ENCODE results near the gene TSC1.
A peak's percentile ranks its signal among the peaks of the same experiment; 100 is the strongest.
"Not testable (repeated sequence)": the region's sequence is repeated elsewhere in the genome, so short reads cannot be mapped to it uniquely, and the experiment has no call there.

Gene TSC1

DNA sequence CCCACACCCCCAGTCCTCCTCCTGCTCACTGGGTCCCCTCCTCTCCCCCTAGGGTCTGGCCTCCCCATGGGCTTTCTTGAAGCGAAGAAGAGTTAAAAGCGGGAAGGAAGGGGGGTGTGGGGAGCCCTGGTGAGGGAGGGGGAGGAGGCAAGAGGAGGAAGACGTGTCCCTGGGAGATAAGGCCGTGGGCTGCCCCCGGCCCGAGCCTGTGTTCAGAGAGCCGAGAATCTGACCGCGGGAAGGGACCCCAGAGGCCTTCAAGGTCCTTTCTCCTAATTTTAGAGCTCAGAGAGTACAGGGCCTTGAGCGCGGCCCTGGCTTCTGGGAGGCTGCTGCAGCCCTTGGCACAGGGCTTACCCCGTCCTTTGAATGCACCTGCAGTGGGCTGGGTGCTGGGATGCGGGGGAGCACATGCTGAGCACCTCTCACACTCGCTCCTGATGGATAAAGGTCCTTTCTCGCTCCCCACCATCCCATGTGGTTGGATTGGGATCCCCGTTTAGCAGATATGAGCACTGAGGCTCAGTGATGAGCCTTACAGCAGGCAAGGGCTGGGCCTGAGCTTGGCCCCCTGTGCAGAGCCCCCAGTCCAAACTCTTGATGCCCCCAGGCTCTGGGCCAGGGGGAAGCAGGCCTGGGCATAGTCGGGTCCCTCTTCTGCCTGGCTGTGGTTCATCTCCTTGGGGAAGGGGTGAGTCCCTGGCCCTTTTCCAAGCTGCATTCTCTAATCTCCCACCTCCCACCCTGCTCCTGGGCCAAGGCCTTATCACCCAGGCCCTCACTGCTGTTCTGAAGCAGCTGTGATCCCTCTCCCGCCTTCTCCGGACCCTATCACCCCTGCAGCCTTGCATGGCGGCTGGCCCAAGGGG is 40.0 kb upstream of the TSC1 start:
- DNase-seq, result no peak
- H3K36me3 Mint-ChIP-seq, result no peaks in the 10 kb centered on the region
- peaks cover 59 to 69% of the 10 kb centered on the region in 2 donors for H3K27me3 Mint-ChIP-seq

DNA sequence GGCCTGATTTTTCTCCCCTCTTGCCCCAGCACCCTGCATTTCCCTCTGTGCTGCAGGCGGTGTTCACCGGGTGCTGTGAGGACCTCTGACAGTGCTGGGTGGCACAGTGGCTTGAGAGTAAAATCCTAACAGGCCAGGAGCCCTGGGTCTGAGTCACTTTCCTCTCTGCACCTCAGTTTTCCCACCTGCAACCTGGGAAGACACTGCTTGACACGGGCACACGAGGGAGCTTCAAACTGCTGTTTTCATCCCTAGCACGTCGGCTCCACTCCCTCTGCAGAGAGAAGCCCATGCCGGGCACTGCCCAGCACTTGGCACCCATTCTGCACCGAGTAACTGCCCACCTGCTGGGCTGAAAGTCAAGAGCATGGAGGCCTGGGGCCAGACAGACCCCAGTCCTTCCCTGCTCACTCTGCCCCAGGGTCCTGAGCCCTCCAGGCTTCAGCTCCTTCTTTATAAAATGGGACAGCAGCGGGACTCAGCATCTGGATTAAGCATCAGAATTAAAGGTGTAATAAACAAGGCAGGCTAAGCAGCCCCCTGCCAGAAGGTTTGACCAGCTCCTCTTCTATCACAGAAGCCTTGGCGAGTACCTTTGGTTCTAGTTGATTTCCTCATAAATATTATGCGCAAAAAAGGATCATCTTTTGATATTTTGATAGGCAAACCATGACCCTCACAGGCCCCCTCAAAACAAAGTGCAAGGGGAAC is 39.2 kb upstream of the TSC1 start:
- peaks cover 15 to 23% of the 10 kb centered on the region in 2 donors for H3K4me1 Mint-ChIP-seq
- ATAC-seq (replicated peaks) (no peak), DNase-seq (no peak)
- H3K27me3 Mint-ChIP-seq, result peaks cover 58 to 69% of the 10 kb centered on the region in 2 donors
- H3K27ac Mint-ChIP-seq, result no peak overlapping the region
- no peaks in the 10 kb centered on the region for H3K9me3 Mint-ChIP-seq
- H3K4me3 Mint-ChIP-seq, result no peak overlapping the region
- peaks cover 0 to 1% of the 10 kb centered on the region in 2 donors for H3K36me3 Mint-ChIP-seq

More for the DNA sequence above, 40.0 kb upstream of the TSC1 start:
- Mint-ChIP-seq H3K9me3 (no peaks in the 10 kb centered on the region), H3K4me1 (peaks cover 12 to 18% of the 10 kb centered on the region in 2 donors), H3K4me3 (no peak overlapping the region), H3K27ac (no peak overlapping the region)
- ATAC-seq (replicated peaks), result no peak

DNA sequence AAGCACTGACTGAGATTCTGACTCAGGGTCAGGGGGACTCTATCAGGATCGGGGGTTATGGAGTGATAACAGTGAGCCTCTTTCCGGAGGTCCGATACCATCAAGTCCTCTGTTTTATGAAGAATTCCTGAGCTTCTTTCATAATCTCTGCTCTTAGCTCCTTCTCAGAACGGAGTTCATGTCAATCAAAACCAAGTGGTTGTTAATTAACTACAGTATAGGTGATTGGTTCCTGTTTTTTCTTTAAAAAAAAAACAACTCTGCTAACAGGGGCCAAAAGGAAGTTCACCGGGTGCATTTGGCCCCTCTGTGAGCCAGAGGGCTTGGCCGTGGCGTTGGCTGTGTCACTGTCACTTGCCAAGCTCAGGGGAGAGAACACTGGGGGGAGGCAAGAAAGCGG is 38.0 kb upstream of the TSC1 start:
- Mint-ChIP-seq H3K36me3 (peaks cover 0 to 2% of the 10 kb centered on the region in 2 donors), H3K4me1 (peaks cover 18 to 34% of the 10 kb centered on the region in 2 donors), H3K27me3 (peaks cover 55 to 73% of the 10 kb centered on the region in 2 donors), H3K4me3 (peak overlapping the region in 1 of 2 donors; percentile 25), H3K27ac (no peak overlapping the region), H3K9me3 (no peaks in the 10 kb centered on the region)
- ATAC-seq (replicated peaks) (peak; percentile 69 to 70), DNase-seq (no peak)

DNA sequence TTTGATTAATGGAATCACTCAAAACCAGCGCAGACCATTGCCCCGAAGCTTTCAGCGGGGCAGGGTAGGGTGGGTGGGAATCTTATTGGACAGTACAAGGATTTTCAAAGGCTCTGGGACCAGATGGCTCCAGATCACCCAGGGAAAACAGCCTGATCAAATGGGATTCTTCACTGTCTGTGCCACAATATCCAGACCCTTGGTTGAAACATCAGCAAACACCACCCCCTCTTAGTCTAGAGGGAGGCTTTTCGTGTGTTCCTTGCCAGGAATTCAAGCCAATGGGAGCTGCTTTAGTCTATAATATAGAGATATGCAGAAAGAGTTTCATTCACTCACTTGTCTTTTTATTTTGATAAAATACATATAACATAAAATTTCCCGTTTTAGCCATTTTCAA is 35.7 kb upstream of the TSC1 start:
- Mint-ChIP-seq H3K27ac (no peak overlapping the region), H3K27me3 (peaks cover 37 to 62% of the 10 kb centered on the region in 2 donors), H3K4me1 (peaks cover 18 to 37% of the 10 kb centered on the region in 2 donors), H3K36me3 (peaks cover 0 to 2% of the 10 kb centered on the region in 2 donors), H3K4me3 (no peak overlapping the region), H3K9me3 (no peaks in the 10 kb centered on the region)
- no peak for DNase-seq
- no peak for ATAC-seq (replicated peaks)

DNA sequence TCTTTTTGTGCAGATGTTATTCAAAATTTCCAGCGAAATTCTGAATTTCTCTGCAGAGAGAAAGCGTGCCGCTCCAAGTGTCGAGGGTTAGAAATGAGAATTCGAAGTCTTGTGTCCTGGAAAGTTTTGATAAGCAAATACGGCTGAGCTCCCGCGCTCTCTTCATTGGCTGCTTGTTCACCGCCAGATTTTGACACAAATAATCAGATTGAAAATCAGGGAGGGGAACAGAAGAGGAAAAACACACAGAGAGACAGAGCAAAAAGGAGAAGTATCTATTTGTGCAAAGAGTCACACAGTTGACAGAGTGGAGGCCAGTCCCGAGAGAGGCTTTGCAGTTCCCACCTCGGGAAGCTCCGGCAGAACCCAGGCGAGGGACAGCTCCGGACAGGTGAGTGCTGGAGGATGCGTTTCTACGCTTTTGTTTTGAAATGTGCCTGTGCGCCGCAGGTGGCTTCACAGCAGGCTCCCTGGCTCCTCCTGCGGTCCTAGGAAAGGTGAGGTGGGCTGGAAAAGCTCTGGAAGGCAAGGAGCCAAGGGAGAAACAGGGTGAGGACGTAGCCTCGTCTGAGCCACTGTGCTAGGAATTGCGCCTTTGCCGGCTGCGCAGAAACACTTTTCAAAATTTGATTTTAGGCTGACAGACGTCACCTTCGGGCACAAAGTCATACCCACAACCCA is 34.2 kb upstream of the TSC1 start, which contains the start of gene GFI1B:
Gene GFI1B, plus strand, starts transcription at position 244 of the 681 bp plus-strand sequence. CDS start 7,985 bp downstream, outside the sequence.
- Mint-ChIP-seq H3K4me3 (peak within 1 kb of the TSS; percentile 82 to 84), H3K36me3 (peaks cover 0 to 2% of the 10 kb centered on the region in 2 donors), H3K4me1 (peaks cover 18 to 37% of the 10 kb centered on the region in 2 donors), H3K9me3 (peaks cover 0 to 3% of the 10 kb centered on the region in 2 donors), H3K27me3 (peaks cover 42 to 61% of the 10 kb centered on the region in 2 donors), H3K27ac (peak within 1 kb of the TSS; percentile 90)
- no peak for DNase-seq
- peak in 1 of 2 donors; percentile 24 for ATAC-seq (replicated peaks)

DNA sequence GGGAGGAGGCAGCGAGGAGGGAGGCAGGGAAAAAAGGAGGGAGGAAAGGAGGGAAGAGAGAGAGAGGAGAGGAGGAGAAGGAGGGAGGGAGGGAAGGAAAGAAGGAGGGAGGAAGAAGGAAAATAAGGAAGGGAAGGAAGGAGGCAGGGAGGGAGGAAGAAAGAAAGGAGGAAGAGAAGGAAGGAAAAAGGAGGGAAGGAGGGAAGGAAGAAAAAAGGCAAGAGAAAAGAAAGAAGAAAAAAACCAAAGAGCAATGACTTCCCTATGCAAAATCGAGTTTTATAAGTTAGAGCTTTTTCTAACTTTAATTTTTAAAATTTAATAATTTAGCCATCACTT is 33.7 kb upstream of the TSC1 start:
- H3K36me3 Mint-ChIP-seq, result peaks cover 0 to 2% of the 10 kb centered on the region in 2 donors
- H3K9me3 Mint-ChIP-seq, result peaks cover 0 to 3% of the 10 kb centered on the region in 2 donors
- H3K4me1 Mint-ChIP-seq, result peaks cover 17 to 37% of the 10 kb centered on the region in 2 donors
- H3K27me3 Mint-ChIP-seq, result peaks cover 43 to 61% of the 10 kb centered on the region in 2 donors
- H3K4me3 Mint-ChIP-seq, result no peak overlapping the region
- no peak overlapping the region for H3K27ac Mint-ChIP-seq
- DNase-seq (no peak), ATAC-seq (replicated peaks) (no peak)

DNA sequence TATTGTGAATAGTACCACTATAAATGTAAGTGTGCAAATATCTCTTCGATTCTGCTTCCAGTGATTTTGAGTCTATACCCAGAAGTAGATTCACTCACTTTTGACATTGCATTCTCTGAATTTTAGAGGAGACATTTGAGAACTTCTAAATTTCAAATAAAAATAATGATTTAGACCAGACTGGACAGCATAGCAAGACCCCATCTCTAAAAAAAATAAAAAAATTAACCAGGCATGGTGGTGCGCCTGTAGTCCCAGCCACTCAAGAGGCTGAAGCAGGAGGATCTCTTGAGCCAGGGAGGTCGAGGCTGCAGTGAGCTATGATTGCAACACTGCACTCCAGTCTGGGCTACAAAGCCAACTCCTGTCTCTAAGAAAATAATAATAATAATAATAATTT is 32.2 kb upstream of the TSC1 start:
- H3K27ac Mint-ChIP-seq, result no peak overlapping the region
- peaks cover 0 to 3% of the 10 kb centered on the region in 2 donors for H3K9me3 Mint-ChIP-seq
- H3K4me3 Mint-ChIP-seq, result no peak overlapping the region
- DNase-seq, result no peak
- H3K27me3 Mint-ChIP-seq, result peaks cover 33 to 53% of the 10 kb centered on the region in 2 donors
- H3K4me1 Mint-ChIP-seq, result peaks cover 13 to 31% of the 10 kb centered on the region in 2 donors
- peaks cover 0 to 2% of the 10 kb centered on the region in 2 donors for H3K36me3 Mint-ChIP-seq
- no peak for ATAC-seq (replicated peaks)

DNA sequence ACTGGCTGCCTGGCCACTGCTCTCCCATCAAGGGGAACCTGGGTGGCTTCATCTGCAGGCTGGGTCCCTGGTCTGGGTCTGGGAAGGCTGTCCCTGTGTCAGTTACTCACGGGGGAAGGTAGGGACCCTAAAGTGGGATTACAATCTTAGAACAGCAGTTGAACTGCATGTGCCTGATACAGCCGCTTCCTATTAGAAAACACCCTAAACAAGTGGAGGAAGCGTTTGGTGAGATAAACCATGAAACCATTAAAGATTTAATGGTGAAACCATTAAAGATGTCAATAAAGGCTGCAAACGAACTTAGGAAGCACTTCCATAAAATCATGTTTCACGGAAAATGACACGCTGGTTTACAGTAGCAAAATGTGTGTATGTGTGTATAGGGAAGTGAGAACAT is 31.5 kb upstream of the TSC1 start:
- Mint-ChIP-seq H3K27me3 (peaks cover 31 to 47% of the 10 kb centered on the region in 2 donors), H3K4me1 (peaks cover 13 to 31% of the 10 kb centered on the region in 2 donors), H3K36me3 (peaks cover 0 to 2% of the 10 kb centered on the region in 2 donors), H3K9me3 (peaks cover 0 to 3% of the 10 kb centered on the region in 2 donors), H3K27ac (no peak overlapping the region), H3K4me3 (no peak overlapping the region)
- DNase-seq (no peak), ATAC-seq (replicated peaks) (no peak)

DNA sequence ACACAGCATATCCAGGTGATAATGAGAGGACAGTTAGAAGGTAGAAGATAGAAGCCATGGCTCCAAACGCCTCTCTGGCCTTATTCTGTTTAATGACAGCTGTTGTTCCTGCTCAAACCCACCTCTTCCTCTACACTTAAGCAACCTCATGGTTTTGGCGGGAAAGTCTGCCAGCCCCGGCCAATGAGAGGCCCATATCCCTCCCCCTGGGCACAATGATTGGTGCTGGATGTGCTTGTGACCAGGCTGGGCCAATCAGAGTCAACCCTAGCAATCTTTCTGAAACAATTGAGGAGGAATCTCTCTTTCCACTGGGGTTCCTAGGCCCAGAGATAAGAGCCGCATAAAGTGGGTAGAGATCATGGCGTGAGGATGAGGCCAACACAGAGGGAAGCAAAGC is 29.3 kb upstream of the TSC1 start:
- DNase-seq (no peak), ATAC-seq (replicated peaks) (no peak)
- Mint-ChIP-seq H3K27me3 (peaks cover 15 to 32% of the 10 kb centered on the region in 2 donors), H3K4me1 (peaks cover 6 to 22% of the 10 kb centered on the region in 2 donors), H3K27ac (no peak overlapping the region), H3K4me3 (no peak overlapping the region), H3K36me3 (peaks cover 0 to 2% of the 10 kb centered on the region in 2 donors), H3K9me3 (peaks cover 0 to 3% of the 10 kb centered on the region in 2 donors)

DNA sequence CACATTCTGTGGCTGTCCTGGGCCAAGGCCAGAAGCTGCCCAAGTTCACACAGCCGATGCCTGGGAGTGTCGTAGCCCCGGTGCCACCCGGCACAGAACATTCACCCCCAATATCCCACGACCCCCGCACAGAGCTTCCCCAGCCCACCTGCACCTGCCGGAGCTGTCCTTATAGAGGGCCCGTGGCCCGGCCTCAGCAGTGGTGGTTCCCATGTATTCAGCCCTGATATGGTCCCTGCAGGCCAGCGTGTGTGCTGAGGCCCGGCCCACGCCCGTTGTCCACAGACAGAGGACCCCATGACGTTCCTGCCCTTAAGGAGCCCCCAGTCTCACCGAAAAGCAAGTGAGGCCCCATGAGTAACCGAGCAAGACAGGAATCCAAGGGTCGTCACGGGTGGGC is 28.8 kb upstream of the TSC1 start:
- Mint-ChIP-seq H3K27ac (no peak overlapping the region), H3K4me3 (no peak overlapping the region), H3K36me3 (no peaks in the 10 kb centered on the region), H3K27me3 (peaks cover 10 to 26% of the 10 kb centered on the region in 2 donors), H3K9me3 (peaks cover 0 to 3% of the 10 kb centered on the region in 2 donors), H3K4me1 (peaks cover 3 to 17% of the 10 kb centered on the region in 2 donors)
- ATAC-seq (replicated peaks) (no peak), DNase-seq (no peak)

DNA sequence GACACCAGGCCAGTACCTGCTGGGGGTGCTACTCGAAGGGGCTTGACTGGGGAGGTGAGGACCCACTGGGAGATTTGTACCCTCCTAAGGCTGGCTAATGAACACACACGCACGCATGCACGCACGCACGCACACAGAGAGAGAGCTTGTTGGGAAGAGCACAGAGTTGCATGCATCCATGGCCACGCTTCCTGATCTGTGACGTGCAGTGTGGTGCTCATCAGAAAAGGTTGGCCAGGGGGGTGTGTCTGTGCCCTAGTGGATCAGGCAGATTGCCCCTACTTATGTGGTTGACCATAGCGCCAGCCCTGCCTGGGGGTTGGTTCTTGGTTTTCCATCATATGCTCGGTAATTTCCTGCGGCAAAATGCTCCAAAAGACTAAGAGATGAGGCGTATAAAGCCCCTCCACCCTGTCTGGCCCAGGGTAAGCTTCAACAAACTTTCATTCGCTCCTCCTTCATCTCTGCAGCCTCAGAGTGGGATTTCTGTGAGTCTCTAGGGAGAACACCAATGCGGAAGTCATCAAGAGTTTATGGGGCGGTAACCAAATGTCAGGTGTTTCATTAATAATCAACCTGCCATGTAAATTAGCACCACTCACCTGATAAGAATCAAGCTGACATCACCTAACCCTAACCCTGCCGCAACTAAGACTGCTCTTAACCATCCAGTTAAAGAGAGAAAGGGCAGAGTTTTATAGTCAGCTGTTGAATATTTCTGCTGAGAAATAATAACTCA is 26.1 kb upstream of the TSC1 start:
- Mint-ChIP-seq H3K4me3 (no peak overlapping the region), H3K9me3 (peaks cover 0 to 3% of the 10 kb centered on the region in 2 donors), H3K27ac (no peak overlapping the region), H3K4me1 (peaks cover 3 to 7% of the 10 kb centered on the region in 2 donors), H3K36me3 (no peaks in the 10 kb centered on the region), H3K27me3 (peaks cover 17 to 29% of the 10 kb centered on the region in 2 donors)
- ATAC-seq (replicated peaks) (no peak), DNase-seq (no peak)

DNA sequence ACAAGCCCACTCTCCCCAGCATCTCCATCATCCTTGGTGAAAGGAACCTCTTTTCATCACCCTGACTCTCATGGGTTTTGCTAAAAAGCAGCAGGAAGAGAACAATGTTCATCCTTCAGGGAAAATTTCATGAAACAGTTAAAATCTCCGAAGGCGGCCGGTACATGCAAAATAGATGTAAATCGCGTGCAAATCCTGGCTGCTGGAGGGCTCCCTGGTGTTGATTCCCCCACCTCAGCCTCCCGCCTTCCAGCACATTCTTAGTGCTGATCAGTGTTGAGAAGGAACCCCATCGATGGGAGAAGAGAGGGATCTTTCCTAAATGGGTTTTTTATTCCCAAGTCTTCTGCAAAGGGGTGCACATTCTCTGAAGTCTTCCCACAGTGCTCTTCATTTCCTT is 25.4 kb upstream of the TSC1 start:
- H3K4me1 Mint-ChIP-seq, result peaks cover 3 to 7% of the 10 kb centered on the region in 2 donors
- H3K9me3 Mint-ChIP-seq, result peaks cover 0 to 3% of the 10 kb centered on the region in 2 donors
- no peak overlapping the region for H3K27ac Mint-ChIP-seq
- H3K27me3 Mint-ChIP-seq, result peaks cover 17 to 30% of the 10 kb centered on the region in 2 donors
- H3K4me3 Mint-ChIP-seq, result no peak overlapping the region
- ATAC-seq (replicated peaks), result no peak
- no peaks in the 10 kb centered on the region for H3K36me3 Mint-ChIP-seq
- no peak for DNase-seq

DNA sequence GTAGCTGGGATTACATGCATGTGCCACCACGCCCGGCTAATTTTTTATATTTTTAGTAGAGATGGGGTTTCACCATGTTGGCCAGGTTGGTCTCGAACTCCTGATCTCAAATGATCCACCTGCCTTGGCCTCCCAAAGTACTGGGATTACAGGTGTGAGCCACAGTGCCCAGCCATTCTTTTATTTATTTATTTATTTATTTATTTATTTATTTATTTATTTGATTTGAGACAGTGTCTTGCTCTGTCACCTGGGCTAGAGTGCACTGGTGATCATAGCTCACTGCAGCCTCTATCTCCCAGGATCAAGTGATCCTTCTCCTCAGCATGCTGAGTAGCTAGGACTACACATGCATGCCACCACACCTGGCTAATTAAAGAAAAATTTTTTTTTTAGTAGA is 23.5 kb upstream of the TSC1 start:
- not testable (repeated sequence) for ATAC-seq (replicated peaks); H3K4me3 Mint-ChIP-seq; H3K4me1 Mint-ChIP-seq; H3K36me3 Mint-ChIP-seq; DNase-seq; H3K9me3 Mint-ChIP-seq; H3K27ac Mint-ChIP-seq
- H3K27me3 Mint-ChIP-seq, result peaks cover 7 to 18% of the 10 kb centered on the region in 2 donors

Measured in stimulated activated naive B cell treated with anti-CD40 and anti-IgM and Interleukin-4, amounts not matched to agents 10 μg/mL and 1 μg/mL and 100 μg/mL, for 72 hours (primary cell).